COR-L47 (cell line): ENCODE data around the gene NFYA.
A peak's percentile ranks its signal among the peaks of the same experiment; 100 is the strongest.

Experiments used
- DNase-seq: peaks from one replicate; lab custom pipeline; 2025; lab: John Stamatoyannopoulos, UW

Gene NFYA

GRCh38 chr6:41046084-41046483 is 26.7 kb upstream of the NFYA start:
- DNase-seq = no peak

GRCh38 chr6:41047306-41047705 is 25.5 kb upstream of the NFYA start:
- DNase-seq = no peak

GRCh38 chr6:41047745-41048732 is 24.7 kb upstream of the NFYA start:
- DNase-seq = no peak

GRCh38 chr6:41049521-41049920 is 23.3 kb upstream of the NFYA start:
- no peak for DNase-seq

- no peak for DNase-seq
These were observed 22.8 kb upstream of the NFYA start for GRCh38 chr6:41049955-41050354.

GRCh38 chr6:41050536-41050935 is 22.2 kb upstream of the NFYA start:
- no peak for DNase-seq

- DNase-seq = no peak
These were observed 20.9 kb upstream of the NFYA start for GRCh38 chr6:41051873-41052272.

- no peak for DNase-seq
These were observed 19.7 kb upstream of the NFYA start, which contains the start of gene APOBEC2 for GRCh38 chr6:41053041-41053440. Gene APOBEC2, plus strand, starts transcription at chr6:41053202. Its CDS starts 146 bp downstream, at chr6:41053348.

GRCh38 chr6:41054511-41054910 is 18.3 kb upstream of the NFYA start:
- no peak for DNase-seq

- DNase-seq = no peak
These were observed 17.6 kb upstream of the NFYA start for GRCh38 chr6:41055149-41055548.

GRCh38 chr6:41056768-41057490 is 15.8 kb upstream of the NFYA start:
- DNase-seq = no peak

- DNase-seq = no peak
These were observed 14.0 kb upstream of the NFYA start for GRCh38 chr6:41058783-41059181.

GRCh38 chr6:41059556-41059955 is 13.2 kb upstream of the NFYA start:
- no peak for DNase-seq

GRCh38 chr6:41061196-41061726 is 11.5 kb upstream of the NFYA start:
- no peak for DNase-seq

GRCh38 chr6:41062056-41062455 is 10.7 kb upstream of the NFYA start:
- no peak for DNase-seq

- no peak for DNase-seq
These were observed 8.9 kb upstream of the NFYA start for GRCh38 chr6:41063884-41064285.

GRCh38 chr6:41064841-41065240 is 7.9 kb upstream of the NFYA start:
- no peak for DNase-seq

GRCh38 chr6:41065550-41066026 is 7.2 kb upstream of the NFYA start:
- no peak for DNase-seq

- DNase-seq = peak; percentile 62
These were observed 5.9 kb upstream of the NFYA start for GRCh38 chr6:41066867-41067304.

- DNase-seq = peak; percentile 67
These were observed 1.3 kb upstream of the NFYA start for GRCh38 chr6:41071501-41071922.

- peak; percentile 100 for DNase-seq
These were observed 595 bp upstream of the NFYA start, which contains the start of gene OARD1 for GRCh38 chr6:41071923-41072835. Gene OARD1, minus strand, starts transcription at chr6:41072356. Its CDS starts 722 bp downstream, at chr6:41071634.
